Mucosa of rectum (tissue), 2 donors: ENCODE data around the gene GZMM.
"Not testable (repeated sequence)": the region's sequence is repeated elsewhere in the genome, so short reads cannot be mapped to it uniquely, and the experiment has no call there.

Source experiments
- H3K27ac ChIP-seq, 2 donors: one replicate each; pipeline ENCODE4 v1.7.0; 2013; ENCODE audit warnings: inconsistent platforms in 2 of 2, low read depth in 2 of 2, low read length in 2 of 2
- H3K27me3 ChIP-seq, 2 donors: one replicate each; pipeline ENCODE4 v1.7.0; 2013; ENCODE audit warnings: low read length in 2 of 2; ENCODE audit not compliant: control insufficient read depth in 2 of 2, insufficient read depth in 2 of 2
- H3K36me3 ChIP-seq, 2 donors: one replicate each; pipeline ENCODE4 v1.7.0; 2013; ENCODE audit warnings: low read length in 2 of 2; ENCODE audit not compliant: control insufficient read depth in 2 of 2, insufficient read depth in 2 of 2
- H3K4me1 ChIP-seq, 2 donors: one replicate each; pipeline ENCODE4 v1.7.0; 2013; ENCODE audit warnings: low read length in 2 of 2, mild to moderate bottlenecking in 1 of 2; ENCODE audit not compliant: control insufficient read depth in 2 of 2, insufficient read depth in 2 of 2
- H3K4me3 ChIP-seq, 2 donors: one replicate each; pipeline ENCODE4 v1.7.0; 2013; ENCODE audit warnings: low read length in 2 of 2
- H3K9ac ChIP-seq, 2 donors: one replicate each; pipeline ENCODE4 v1.7.0; 2013; ENCODE audit warnings: low read length in 2 of 2, low read depth in 1 of 2, mild to moderate bottlenecking in 1 of 2
- H3K9me3 ChIP-seq, 2 donors: one replicate each; pipeline ENCODE4 v1.7.0; 2013; ENCODE audit warnings: low read length in 2 of 2; ENCODE audit not compliant: control insufficient read depth in 2 of 2
- donor health status: healthy.
- donor health status: Normal muscosa, but diverticular disease.

Gene GZMM

GRCh38 chr19:583198-583967 is 39.5 kb downstream of the GZMM start:
- Histone ChIP-seq H3K27ac (no peak overlapping the region), H3K4me1 (peaks cover 4 to 8% of the 10 kb centered on the region in 2 donors), H3K9me3 (no peaks in the 10 kb centered on the region), H3K36me3 (peaks cover 22 to 23% of the 10 kb centered on the region in 2 donors), H3K9ac (no peak overlapping the region), H3K27me3 (peaks cover 4 to 6% of the 10 kb centered on the region in 2 donors), H3K4me3 (no peak overlapping the region)

GRCh38 chr19:583968-584239 is 40.1 kb downstream of the GZMM start:
- Histone ChIP-seq H3K4me1 (peaks cover 4 to 11% of the 10 kb centered on the region in 2 donors), H3K9ac (no peak overlapping the region), H3K36me3 (peaks cover 22 to 23% of the 10 kb centered on the region in 2 donors), H3K9me3 (no peaks in the 10 kb centered on the region), H3K27ac (no peak overlapping the region), H3K4me3 (no peak overlapping the region), H3K27me3 (peaks cover 9 to 11% of the 10 kb centered on the region in 2 donors)

GRCh38 chr19:584240-585001 is 40.6 kb downstream of the GZMM start:
- Histone ChIP-seq H3K9me3 (no peaks in the 10 kb centered on the region), H3K36me3 (peaks cover 22 to 23% of the 10 kb centered on the region in 2 donors), H3K27ac (no peak overlapping the region), H3K4me1 (peaks cover 4 to 13% of the 10 kb centered on the region in 2 donors), H3K4me3 (no peak overlapping the region), H3K9ac (no peak overlapping the region), H3K27me3 (peaks cover 14 to 16% of the 10 kb centered on the region in 2 donors)

- H3K27ac ChIP-seq, H3K9me3 ChIP-seq, H3K4me3 ChIP-seq, H3K9ac ChIP-seq: not testable (repeated sequence)
- Histone ChIP-seq H3K36me3 (peaks cover 16 to 19% of the 10 kb centered on the region in 2 donors), H3K27me3 (peaks cover 14 to 16% of the 10 kb centered on the region in 2 donors), H3K4me1 (peaks cover 4 to 13% of the 10 kb centered on the region in 2 donors)
Observed at GRCh38 chr19:585146-585545, 41.3 kb downstream of the GZMM start.

GRCh38 chr19:585551-586110 is 41.8 kb downstream of the GZMM start:
- H3K9me3 ChIP-seq, result no peaks in the 10 kb centered on the region
- H3K27ac ChIP-seq, result no peak overlapping the region
- peaks cover 4 to 13% of the 10 kb centered on the region in 2 donors for H3K4me1 ChIP-seq
- peaks cover 14 to 16% of the 10 kb centered on the region in 2 donors for H3K27me3 ChIP-seq
- H3K4me3 ChIP-seq, result no peak overlapping the region
- peaks cover 11 to 15% of the 10 kb centered on the region in 2 donors for H3K36me3 ChIP-seq
- H3K9ac ChIP-seq, result no peak overlapping the region

GRCh38 chr19:588093-588740 is 44.4 kb downstream of the GZMM start:
- peaks cover 16 to 32% of the 10 kb centered on the region in 2 donors for H3K27me3 ChIP-seq

GRCh38 chr19:588741-589692 is 45.2 kb downstream of the GZMM start:
- Histone ChIP-seq H3K27ac (no peak overlapping the region), H3K9ac (no peak overlapping the region), H3K27me3 (peaks cover 16 to 32% of the 10 kb centered on the region in 2 donors), H3K9me3 (no peaks in the 10 kb centered on the region), H3K36me3 (no peaks in the 10 kb centered on the region), H3K4me1 (peaks cover 4 to 13% of the 10 kb centered on the region in 2 donors), H3K4me3 (no peak overlapping the region)

More at GRCh38 chr19:588093-588740, 44.4 kb downstream of the GZMM start:
- H3K9me3 ChIP-seq, result no peaks in the 10 kb centered on the region
- no peaks in the 10 kb centered on the region for H3K36me3 ChIP-seq
- H3K4me1 ChIP-seq, result peaks cover 4 to 13% of the 10 kb centered on the region in 2 donors
- H3K9ac ChIP-seq, result no peak overlapping the region
- no peak overlapping the region for H3K4me3 ChIP-seq
- no peak overlapping the region for H3K27ac ChIP-seq

GRCh38 chr19:589693-590395 is 46.0 kb downstream of the GZMM start, which contains the start of gene HCN2:
Gene HCN2 (plus strand): TSS chr19:589881. CDS start chr19:589946, 65 bp downstream.
- no peak within 1 kb of the TSS for H3K27ac ChIP-seq
- no peak within 1 kb of the TSS for H3K4me3 ChIP-seq
- H3K9ac ChIP-seq, result no peak within 1 kb of the TSS
- H3K36me3 ChIP-seq, result no peaks in the 10 kb centered on the region
- peaks cover 4 to 8% of the 10 kb centered on the region in 2 donors for H3K4me1 ChIP-seq
- H3K27me3 ChIP-seq, result peaks cover 16 to 32% of the 10 kb centered on the region in 2 donors
- H3K9me3 ChIP-seq, result no peaks in the 10 kb centered on the region

GRCh38 chr19:590396-590745 is 46.5 kb downstream of the GZMM start:
- Histone ChIP-seq H3K4me1 (peaks cover 4 to 8% of the 10 kb centered on the region in 2 donors), H3K4me3 (no peak overlapping the region), H3K27ac (no peak overlapping the region), H3K9ac (no peak overlapping the region), H3K9me3 (no peaks in the 10 kb centered on the region), H3K36me3 (no peaks in the 10 kb centered on the region), H3K27me3 (peaks cover 16 to 32% of the 10 kb centered on the region in 2 donors)
